Activated CD8-positive, alpha-beta T cell treated with anti-CD3 and anti-CD28 coated beads for 36 hours (primary cell): ENCODE measurements around the gene DPCD. TPM values are rescaled to one million over a fixed set of nuclear protein-coding genes. Genes with fewer than 3 reads are reported as not detected.
"Not testable (repeated sequence)": the region's sequence is repeated elsewhere in the genome, so short reads cannot be mapped to it uniquely, and the experiment has no call there.

Source experiments
- ATAC-seq: fragments of 200-7000 bp; cut with Tn5 transposase; one replicate; pipeline ENCODE4 v1.10.0; 2021; ENCODE audit warnings: mild to moderate bottlenecking, moderate library complexity
- CTCF ChIA-PET: fragments of 350-600 bp; sonication (Branson Sonifier 250); formaldehyde crosslinking; loops from one replicate; lab custom pipeline; 2021; ENCODE audit warnings: antibody characterized with exemption; lab: Charles Lee
- POLR2A ChIA-PET: fragments of 350-600 bp; sonication (Branson Sonifier 250); formaldehyde crosslinking; loops from one replicate; lab custom pipeline; 2021; ENCODE audit warnings: antibody characterized with exemption; lab: Charles Lee
- DNase-seq: peaks from one replicate; pipeline ENCODE4 v3.0.0-alpha.2; 2020
- H3K27ac Mint-ChIP-seq: one replicate; pipeline ENCODE4 v1.8.0; 2021; ENCODE audit warnings: mild to moderate bottlenecking, mixed read lengths
- H3K27me3 Mint-ChIP-seq: one replicate; pipeline ENCODE4 v1.8.0; 2021; ENCODE audit warnings: mixed read lengths
- H3K36me3 Mint-ChIP-seq: one replicate; pipeline ENCODE4 v1.8.0; 2021; ENCODE audit warnings: low read depth, mixed read lengths
- H3K4me1 Mint-ChIP-seq: one replicate; pipeline ENCODE4 v1.8.0; 2021; ENCODE audit warnings: low read depth, mixed read lengths
- H3K4me3 Mint-ChIP-seq: one replicate; pipeline ENCODE4 v1.8.0; 2021; ENCODE audit warnings: mild to moderate bottlenecking, moderate library complexity, mixed read lengths
- H3K9me3 Mint-ChIP-seq: one replicate; pipeline ENCODE4 v1.8.0; 2021; ENCODE audit warnings: mixed read lengths
- intact Hi-C: fragments of 100-400 bp; cut with micrococcal nuclease; formaldehyde crosslinking; loops from one replicate; pipeline ENCODE4 v1.10.0; 2022
- total RNA-seq, 2 experiments: library from RNA; stranded (reverse); gene quantifications; one replicate each; pipeline ENCODE4 v1.2.3, GENCODE V29; 2021
- TF ChIP-seq, protein P1 (sequence below): fragments of 200-600 bp; IDR thresholded peaks from one replicate; pipeline ENCODE4 v1.8.0; 2022; ENCODE audit warnings: antibody characterized with exemption, mild to moderate bottlenecking

DPCD gene
- total RNA-seq, 2 experiments from 2014 or later: 19.0 TPM

- no peaks in the 10 kb centered on the region for H3K27me3 Mint-ChIP-seq
- TF ChIP-seq, protein P1, sequence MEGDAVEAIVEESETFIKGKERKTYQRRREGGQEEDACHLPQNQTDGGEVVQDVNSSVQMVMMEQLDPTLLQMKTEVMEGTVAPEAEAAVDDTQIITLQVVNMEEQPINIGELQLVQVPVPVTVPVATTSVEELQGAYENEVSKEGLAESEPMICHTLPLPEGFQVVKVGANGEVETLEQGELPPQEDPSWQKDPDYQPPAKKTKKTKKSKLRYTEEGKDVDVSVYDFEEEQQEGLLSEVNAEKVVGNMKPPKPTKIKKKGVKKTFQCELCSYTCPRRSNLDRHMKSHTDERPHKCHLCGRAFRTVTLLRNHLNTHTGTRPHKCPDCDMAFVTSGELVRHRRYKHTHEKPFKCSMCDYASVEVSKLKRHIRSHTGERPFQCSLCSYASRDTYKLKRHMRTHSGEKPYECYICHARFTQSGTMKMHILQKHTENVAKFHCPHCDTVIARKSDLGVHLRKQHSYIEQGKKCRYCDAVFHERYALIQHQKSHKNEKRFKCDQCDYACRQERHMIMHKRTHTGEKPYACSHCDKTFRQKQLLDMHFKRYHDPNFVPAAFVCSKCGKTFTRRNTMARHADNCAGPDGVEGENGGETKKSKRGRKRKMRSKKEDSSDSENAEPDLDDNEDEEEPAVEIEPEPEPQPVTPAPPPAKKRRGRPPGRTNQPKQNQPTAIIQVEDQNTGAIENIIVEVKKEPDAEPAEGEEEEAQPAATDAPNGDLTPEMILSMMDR: no peak
- no peak for DNase-seq
- no peak for ATAC-seq
- CTCF ChIA-PET: interaction anchor here (1.2 kb wide), 1 partner anchor 29 kb away, joined by 3 read pairs; no protein-coding TSS in a partner anchor
- peaks cover 8% of the 10 kb centered on the region for H3K36me3 Mint-ChIP-seq
- peaks cover 9% of the 10 kb centered on the region for H3K4me1 Mint-ChIP-seq
- intact Hi-C loops: no loop called here
- no peak overlapping the region for H3K27ac Mint-ChIP-seq
- POLR2A ChIA-PET: no interaction called here
- H3K9me3 Mint-ChIP-seq: no peaks in the 10 kb centered on the region
- no peak overlapping the region for H3K4me3 Mint-ChIP-seq
Observed at GRCh38 chr10:101631821-101632475, 43.8 kb downstream of the DPCD start.

GRCh38 chr10:101633510-101633909 is 45.4 kb downstream of the DPCD start:
- not testable (repeated sequence) for H3K4me1 Mint-ChIP-seq, H3K4me3 Mint-ChIP-seq
- peaks cover 18% of the 10 kb centered on the region for H3K36me3 Mint-ChIP-seq

GRCh38 chr10:101639141-101639900 is 51.2 kb downstream of the DPCD start:
- CTCF ChIA-PET: interaction anchor here (1.1 kb wide), 1 partner anchor 37 kb away, joined by 5 read pairs; no protein-coding TSS in a partner anchor
- H3K36me3 Mint-ChIP-seq: peaks cover 33% of the 10 kb centered on the region

More at GRCh38 chr10:101633510-101633909, 45.4 kb downstream of the DPCD start:
- ATAC-seq, H3K27me3 Mint-ChIP-seq, intact Hi-C loops, DNase-seq, CTCF ChIA-PET, H3K9me3 Mint-ChIP-seq, POLR2A ChIA-PET, H3K27ac Mint-ChIP-seq: not testable (repeated sequence)

GRCh38 chr10:101643546-101643945 is 55.4 kb downstream of the DPCD start:
- DNase-seq: no peak
- Mint-ChIP-seq H3K9me3 (no peaks in the 10 kb centered on the region), H3K27ac (no peak overlapping the region), H3K36me3 (peaks cover 19% of the 10 kb centered on the region), H3K27me3 (no peaks in the 10 kb centered on the region), H3K4me1 (peaks cover 6% of the 10 kb centered on the region), H3K4me3 (no peak overlapping the region)
- TF ChIP-seq, protein P1: no peak
- intact Hi-C loops: no loop called here
- ChIA-PET CTCF (no interaction called here), POLR2A (no interaction called here)
- no peak for ATAC-seq

More at GRCh38 chr10:101639141-101639900, 51.2 kb downstream of the DPCD start:
- H3K4me1 Mint-ChIP-seq: peaks cover 11% of the 10 kb centered on the region
- no peak for ATAC-seq
- H3K9me3 Mint-ChIP-seq: no peaks in the 10 kb centered on the region
- H3K27ac Mint-ChIP-seq: no peak overlapping the region
- TF ChIP-seq, protein P1: no peak
- no peak for DNase-seq
- POLR2A ChIA-PET: interaction anchor here (0.6 to 1.2 kb wide), 2 partner anchors 10 to 17 kb away, joined by 3 read pairs; no protein-coding TSS in a partner anchor
- H3K4me3 Mint-ChIP-seq: no peak overlapping the region
- no peaks in the 10 kb centered on the region for H3K27me3 Mint-ChIP-seq
- intact Hi-C loops: no loop called here

GRCh38 chr10:101644002-101644401 is 55.9 kb downstream of the DPCD start:
- DNase-seq (no peak), ATAC-seq (no peak)
- no peak overlapping the region for H3K4me3 Mint-ChIP-seq
- peaks cover 6% of the 10 kb centered on the region for H3K4me1 Mint-ChIP-seq
- TF ChIP-seq, protein P1: no peak
- ChIA-PET POLR2A (no interaction called here), CTCF (no interaction called here)
- H3K36me3 Mint-ChIP-seq: peaks cover 21% of the 10 kb centered on the region
- no peaks in the 10 kb centered on the region for H3K9me3 Mint-ChIP-seq
- H3K27ac Mint-ChIP-seq: no peak overlapping the region
- intact Hi-C loops: no loop called here
- no peaks in the 10 kb centered on the region for H3K27me3 Mint-ChIP-seq
